ENCODE measurements around the gene IQCK. TPM values are rescaled to one million over a fixed set of nuclear protein-coding genes. Genes with fewer than 3 reads are reported as not detected.
A peak's percentile ranks its signal among the peaks of the same experiment; 100 is the strongest.
"Not testable (repeated sequence)": the region's sequence is repeated elsewhere in the genome, so short reads cannot be mapped to it uniquely, and the experiment has no call there.

Gene IQCK
- total RNA-seq, 1 donor from 2014 or later, result 9.2 TPM

DNA sequence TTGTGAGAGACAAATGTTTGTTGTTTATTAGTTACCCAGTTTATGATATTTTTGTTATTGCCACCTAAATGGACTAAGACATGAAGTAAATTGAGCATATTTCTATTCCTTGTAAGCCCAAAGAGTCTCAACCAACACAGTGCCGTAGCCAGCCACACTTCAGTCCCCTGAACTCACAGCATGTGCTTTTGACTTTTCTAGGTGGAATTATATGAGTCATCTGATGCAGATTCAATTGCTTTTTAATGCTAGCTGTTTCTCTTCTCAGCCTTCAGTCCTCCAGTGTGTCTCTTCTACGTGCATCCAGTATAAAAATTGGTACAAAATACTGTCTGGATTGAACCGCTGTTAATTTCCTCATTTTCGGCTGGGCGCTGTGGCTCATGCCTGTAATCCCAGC is 39.0 kb downstream of the IQCK start:
- DNase-seq (ENCODE audit: low read depth, low spot score), result no peak

DNA sequence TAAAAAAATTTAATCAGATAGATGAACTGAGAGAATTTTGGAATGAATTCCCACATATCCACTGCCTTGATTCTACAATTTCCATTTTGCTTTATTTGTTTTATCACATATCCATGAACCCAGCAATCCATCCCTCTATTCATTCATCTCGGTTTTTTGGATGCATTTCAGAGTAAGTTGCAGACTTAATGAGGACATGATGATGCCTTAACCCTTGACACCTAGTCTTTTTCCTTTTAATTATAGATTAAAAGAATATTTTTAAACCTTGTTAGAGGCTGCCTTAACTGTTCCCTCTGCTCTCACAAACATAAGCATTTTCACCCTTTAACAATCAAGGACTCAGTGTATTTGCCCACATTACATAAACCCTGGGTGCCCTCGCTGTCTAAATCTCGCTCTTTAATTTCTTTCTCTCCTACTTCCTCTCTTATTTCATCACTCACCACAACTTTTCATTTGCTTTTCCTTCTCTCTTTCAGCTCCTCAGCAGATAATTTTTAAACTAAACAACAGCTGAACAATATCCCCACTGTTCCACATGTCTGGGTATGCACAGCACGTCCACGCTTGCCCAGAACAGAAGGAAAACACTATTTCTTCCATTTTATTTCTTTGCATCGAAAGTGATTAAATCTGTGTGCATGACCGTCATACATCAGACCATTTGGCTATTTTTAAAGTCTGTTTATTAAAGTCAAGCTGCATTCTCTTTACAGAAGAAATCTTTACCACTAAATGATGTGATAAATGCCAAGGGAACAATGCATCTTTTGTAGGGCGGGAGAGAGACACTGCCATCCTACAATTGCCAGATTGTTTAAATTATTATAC is 39.9 kb downstream of the IQCK start:
- no peak for DNase-seq (ENCODE audit: low read depth, low spot score)

DNA sequence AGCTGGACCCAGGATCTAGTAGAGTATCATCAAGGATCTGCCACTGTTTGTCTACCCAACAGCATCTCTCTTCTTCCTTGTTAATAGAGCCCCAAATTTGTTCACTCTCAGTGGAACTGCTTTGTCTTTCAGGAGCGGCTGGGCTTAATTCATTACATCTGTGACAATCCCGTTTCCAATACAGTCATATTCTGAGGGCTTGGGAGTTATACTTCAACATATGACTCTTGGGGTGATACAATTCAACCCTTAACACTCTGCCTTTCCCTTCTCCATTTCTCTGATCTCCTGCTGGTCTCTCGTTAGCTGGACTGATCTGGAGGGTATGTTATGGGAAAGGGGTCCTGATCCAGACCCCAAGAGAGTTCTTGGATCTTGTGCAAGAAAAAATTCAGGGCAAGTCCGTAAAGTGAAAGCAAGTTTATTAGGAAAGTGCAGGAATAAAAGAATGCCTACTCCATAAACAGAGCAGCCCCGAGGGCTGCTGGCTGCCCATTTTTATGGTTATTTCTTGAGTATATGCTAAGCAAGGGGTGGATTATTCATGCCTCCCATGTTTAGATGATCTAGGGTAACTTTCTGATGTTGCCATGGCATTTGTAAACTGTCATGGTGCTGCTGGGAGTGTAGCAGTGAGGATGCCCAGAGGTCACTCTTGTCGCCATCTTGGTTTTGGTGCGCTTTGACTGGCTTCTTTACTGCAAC is 42.4 kb downstream of the IQCK start:
- DNase-seq (ENCODE audit: low read depth, low spot score), result no peak

DNA sequence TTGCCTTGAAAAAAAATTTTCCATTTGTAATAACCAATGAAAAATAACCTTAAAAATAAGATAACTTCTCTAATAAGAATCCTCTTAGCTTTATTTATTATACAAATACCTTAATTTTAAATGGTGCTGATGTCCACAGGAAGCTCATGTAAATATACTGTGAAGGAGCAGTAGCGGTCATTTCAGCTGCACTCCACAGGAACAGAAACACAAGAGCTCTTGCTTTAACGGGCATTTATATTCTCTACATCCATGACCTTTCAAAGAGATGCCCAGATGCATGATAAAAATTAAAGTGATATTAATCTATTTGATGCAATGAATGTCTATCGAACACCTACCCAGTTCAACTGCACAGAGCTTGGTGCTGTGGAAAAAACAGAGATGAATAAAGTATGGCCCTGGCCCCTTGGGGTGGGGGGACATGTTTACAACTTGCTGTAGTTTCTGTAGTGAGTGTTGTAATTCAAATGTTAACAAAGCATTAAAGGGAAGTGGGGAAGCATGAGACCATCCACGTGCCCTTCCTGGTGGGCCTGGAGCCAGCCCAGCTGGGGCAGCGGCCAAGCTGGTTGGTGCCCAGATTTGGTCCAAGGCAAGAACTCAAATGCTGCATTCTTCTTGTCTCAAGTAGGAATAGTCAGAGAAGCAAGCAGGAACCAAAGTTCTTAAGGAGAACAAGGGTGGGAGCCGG is 47.9 kb downstream of the IQCK start:
- peak; percentile 72 for DNase-seq (ENCODE audit: low read depth, low spot score)

DNA sequence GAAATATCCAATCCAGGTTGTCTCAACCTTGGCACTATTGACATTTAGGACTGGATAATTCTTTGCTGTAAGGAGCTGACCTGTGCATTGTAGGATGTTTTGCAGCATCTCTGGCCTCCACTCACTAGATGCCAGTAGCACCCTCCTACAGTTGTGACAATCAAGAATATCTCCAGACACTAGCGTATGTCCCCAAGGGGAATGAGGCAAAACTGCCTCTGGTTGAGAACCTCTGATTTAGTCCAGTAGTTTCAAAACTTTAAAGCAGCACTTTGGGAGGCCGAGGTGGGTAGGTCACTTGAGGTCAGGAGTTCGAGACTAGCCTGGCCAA is 48.4 kb downstream of the IQCK start:
- DNase-seq (ENCODE audit: low read depth, low spot score), result no peak

DNA sequence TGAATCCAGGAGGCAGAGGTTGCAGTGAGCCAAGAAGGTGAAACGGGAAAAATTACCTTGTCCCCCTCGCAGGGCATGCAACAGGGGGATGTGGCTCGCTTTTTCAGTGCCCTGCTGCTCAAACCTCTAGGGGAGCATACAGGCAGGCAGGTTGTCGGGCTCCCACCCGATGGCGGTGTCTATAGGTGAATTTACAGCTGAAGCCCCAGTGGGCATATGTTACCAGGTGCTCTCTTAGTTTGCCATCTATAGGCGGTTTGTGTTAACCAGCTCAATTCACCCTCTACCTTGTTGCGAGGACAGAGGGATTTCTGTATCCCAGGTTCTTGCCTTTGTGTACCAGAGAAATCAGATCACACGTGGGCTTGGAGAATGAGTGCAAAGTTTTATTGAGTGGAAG is 48.9 kb downstream of the IQCK start:
- DNase-seq (ENCODE audit: low read depth, low spot score), result no peak

DNA sequence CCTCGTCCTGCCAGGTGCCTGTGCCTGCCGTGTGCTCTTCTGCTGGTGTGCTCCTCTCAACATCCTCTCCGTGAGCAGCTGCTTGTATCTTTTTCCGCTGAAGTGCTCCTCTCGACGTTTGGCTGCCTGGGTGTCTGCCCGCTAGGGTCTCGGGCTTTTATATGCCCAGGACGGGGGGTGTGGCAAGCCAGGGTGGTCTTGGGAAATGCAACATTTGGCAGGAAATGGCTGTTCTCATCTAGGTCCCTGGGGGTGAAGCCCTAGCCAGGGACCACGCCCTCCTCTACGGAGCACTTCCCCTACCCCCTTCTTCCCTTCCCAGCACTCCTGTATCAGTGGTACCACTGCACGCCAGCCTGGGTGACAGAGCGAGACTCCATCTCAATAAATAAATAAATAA is 49.4 kb downstream of the IQCK start:
- DNase-seq (ENCODE audit: low read depth, low spot score), result no peak

DNA sequence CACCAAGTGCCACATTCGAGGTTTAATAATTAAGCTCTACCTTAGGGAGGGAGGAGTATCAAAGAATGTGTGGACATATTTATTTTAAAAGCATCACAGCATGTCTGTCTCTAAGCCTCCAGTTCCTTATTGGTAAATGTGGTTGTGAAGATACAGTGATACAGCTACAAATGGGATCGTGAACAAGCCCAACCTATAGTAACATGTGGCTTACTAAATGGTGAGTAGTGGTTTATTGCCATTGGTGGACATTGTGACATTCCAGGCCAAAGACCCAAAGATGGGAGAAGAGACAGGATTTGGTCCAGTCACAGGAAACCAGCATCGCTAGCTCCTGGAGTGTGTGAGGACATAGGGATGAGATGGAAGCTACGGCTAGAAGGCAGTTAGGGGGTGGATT is 51.2 kb downstream of the IQCK start:
- no peak for DNase-seq (ENCODE audit: low read depth, low spot score)

DNA sequence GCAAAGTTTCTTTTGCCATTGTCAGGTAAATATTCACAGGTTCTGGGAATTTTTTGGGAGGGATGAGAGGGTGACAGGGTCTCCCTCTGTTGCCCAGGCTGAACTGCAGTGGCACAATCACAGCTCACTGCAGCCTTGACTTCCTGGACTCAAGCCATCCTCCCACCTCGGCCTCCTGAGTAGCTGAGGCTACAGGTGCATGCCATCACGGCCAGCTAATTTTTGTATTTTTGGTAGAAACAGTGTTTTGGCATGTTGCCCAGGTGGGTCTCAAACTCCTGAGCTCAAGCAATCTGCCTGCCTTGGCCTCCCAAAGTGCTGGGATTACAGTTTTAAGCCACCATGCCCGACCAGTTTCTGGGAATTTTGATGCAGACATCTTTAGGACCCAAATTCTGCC is 53.0 kb downstream of the IQCK start:
- DNase-seq (ENCODE audit: low read depth, low spot score), result no peak

DNA sequence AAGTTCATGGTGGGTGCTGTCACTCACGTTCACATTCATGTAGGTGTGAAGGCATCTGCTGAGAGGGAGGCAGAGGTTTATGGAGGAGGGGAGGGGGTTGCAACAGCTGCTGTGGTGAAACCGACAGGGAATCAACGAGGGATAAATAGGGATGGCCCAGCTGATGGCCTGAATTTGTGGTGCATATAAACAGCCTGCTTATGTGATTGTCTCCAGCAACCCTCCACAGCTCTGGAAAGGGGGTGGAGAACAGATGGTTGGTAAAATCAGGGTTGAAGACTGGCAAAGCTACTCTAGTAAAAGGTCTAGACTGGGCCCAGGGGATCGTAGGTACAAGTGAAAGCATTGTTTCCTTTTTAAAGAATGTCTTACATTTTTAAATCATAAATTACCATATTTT is 53.7 kb downstream of the IQCK start:
- DNase-seq (ENCODE audit: low read depth, low spot score), result no peak

DNA sequence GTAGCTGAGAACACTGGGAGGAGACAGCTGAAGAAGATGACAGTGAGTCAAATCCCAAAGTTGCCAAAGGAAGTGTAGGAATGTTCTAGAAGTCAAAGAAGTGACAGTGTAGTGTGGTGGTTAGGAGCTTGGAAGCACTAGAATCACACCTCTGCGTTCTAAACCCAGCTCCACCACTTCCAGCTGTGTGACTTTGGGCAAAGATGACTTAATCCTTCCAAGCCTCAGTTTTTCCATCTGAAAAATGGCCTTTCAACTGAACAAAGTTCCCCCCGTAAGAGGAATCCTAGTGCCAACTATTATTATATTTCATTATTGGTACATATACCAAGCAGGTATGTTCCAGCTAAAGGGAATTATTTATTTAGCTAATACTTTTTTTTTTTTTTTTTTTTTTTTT is 56.0 kb downstream of the IQCK start:
- DNase-seq (ENCODE audit: low read depth, low spot score), result no peak

DNA sequence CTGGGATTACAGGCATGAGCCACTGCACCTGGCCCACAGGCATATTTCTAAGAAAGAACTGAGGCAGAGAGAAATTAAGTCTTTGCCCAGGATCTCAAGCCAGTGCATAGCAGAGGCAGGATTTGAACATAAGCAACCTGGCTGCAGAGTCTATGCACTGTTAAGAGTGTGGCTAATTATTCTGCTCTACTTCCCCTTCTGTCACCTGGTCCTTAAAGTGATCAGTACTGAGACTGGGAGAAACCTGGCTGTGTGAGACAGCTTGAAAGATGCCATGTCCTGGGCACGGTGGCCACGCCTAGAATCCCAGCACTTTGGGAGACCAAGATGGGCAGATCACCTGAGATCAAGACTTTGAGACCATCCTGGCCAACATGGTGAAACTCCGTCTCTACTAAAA is 58.1 kb downstream of the IQCK start:
- DNase-seq (ENCODE audit: low read depth, low spot score), result no peak

DNA sequence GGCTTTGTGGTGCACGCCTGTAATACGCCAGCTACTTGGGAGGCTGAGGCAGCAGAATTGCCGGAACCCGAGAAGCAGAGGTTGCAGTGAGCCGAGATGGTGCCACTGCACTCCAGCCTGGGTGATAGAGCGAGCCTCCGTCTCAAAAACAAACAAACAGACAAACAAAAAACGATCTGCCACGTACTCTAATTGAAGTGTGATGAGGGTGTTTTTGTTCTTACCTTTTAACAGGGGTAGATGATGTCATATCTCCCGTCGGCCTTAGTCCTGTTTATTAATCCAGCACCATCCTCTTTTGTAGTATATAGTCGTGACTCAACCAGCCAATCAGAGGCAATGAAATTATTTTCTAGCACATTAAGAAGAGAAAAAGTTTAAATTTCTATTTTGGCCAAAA is 58.5 kb downstream of the IQCK start:
- no peak for DNase-seq (ENCODE audit: low read depth, low spot score)

DNA sequence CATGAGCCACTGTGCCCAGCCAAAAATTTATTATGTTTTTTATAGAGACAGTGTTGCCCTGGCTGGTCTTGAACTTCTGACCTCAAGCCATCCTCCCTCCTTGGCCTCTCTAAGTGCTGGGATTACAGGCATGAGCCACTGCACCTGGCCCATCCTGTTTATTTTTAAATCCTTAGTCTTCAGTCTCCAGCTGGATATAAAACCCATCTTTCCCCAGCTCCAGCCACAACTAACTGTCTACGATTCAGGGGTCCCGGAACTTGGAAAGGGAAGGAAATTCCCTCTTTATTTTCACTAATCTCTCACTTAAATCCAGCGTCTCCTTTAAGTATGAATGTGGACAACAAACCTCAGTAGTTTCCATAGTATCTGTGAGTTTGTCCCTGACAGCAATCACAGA is 62.2 kb downstream of the IQCK start:
- DNase-seq (ENCODE audit: low read depth, low spot score), result no peak

DNA sequence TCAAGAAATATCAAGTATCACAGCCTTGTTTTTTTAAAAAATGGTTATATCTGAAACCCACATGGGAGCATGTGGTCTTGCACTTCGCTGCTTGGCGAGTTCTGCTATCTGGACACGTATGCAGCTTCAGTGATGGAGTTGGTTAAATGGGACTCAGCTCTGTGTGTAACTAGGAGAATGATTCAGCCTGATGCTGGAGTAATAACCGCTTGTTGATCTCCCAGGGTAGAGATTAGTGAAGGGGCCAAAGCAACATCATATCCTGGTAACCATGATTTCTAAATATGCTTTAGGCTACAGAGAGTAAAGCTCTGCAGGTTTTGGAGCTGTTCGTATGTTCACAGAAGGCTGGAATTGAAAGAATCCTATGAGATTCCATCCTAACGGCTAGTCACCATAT is 63.2 kb downstream of the IQCK start:
- no peak for DNase-seq (ENCODE audit: low read depth, low spot score)

DNA sequence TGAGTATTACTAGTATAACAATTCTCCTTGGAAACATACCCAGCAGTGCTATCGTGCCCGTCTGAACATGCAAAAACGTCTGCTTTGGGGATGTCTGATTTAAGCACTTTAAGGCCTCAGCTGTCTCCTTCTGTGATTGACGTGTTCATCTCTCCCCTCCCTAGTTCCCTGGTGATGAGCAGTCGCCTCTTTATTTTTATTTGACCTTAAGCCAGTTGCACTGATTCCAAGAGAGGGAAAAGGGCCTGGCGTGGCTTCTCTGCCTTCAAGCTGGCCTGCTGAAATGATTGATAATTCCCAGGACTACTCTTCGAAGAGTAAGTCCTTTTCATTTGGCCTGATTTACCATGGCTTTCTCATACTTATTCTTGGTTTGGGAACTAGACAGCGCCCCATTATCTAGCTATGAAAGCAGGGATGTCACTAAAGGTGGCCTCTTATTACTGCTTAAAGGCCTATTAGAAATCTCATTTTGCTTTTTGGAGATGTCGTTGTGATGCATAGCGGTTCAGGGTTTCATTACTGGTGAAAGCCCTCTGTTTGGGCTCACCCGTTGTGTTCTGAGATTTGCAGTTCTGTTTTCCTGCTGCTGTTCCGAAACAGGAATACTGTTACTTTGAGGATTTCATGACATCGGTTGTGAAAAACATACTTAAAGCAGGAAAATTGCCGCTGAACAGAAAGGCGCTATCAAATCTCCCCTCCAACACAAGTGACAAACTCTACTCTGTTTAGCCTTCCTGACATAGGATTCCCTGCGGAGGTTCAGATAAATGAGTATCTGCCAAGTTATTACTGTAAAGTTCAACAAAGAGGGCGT is 65.5 kb downstream of the IQCK start:
- DNase-seq (ENCODE audit: low read depth, low spot score), result no peak

DNA sequence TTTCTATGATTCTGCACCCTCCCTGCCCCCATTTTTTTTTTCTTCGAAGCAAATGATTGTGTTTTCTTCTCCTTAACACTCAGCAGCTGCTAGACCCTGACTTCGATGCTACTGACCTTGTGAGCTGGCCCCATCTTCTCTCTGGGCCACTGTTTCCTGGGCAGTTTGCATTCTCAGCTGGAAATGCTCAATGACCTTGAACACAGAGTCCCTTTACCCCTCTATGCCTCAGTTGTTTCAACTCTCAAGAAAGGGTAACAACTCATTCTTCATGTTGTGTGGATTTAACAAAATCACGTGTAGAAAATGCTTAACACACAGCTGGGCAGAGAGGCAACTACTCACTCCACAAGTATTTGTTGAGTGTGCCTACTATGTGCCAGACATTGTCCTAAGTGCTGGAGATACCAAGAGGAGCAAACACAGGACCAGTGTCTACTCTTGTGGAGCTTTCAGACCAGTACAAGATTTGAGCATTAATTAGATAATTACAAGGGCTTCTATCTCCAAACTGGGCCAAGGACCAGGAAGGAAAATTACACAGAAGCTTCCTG is 66.2 kb downstream of the IQCK start:
- no peak for DNase-seq (ENCODE audit: low read depth, low spot score)

DNA sequence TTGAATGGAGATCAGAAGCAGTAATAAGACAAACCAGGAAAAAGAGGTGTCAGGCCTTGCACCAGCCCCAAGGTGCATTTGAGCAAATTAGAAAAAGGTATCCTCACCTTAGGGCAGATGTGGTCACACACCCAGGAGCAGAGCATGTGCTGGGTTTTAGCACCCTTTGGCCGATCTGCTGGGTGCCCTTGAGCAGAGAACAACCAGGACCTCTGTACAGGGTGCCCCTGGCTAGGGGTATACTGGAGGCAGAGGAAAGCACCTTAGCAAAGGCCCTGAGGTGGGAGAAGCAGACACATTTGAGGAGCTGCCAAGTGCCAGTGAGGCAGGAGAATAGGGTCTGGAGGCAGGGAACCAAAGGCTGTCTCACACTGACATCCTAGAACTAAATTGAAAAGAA is 67.0 kb downstream of the IQCK start:
- DNase-seq (ENCODE audit: low read depth, low spot score), result no peak

DNA sequence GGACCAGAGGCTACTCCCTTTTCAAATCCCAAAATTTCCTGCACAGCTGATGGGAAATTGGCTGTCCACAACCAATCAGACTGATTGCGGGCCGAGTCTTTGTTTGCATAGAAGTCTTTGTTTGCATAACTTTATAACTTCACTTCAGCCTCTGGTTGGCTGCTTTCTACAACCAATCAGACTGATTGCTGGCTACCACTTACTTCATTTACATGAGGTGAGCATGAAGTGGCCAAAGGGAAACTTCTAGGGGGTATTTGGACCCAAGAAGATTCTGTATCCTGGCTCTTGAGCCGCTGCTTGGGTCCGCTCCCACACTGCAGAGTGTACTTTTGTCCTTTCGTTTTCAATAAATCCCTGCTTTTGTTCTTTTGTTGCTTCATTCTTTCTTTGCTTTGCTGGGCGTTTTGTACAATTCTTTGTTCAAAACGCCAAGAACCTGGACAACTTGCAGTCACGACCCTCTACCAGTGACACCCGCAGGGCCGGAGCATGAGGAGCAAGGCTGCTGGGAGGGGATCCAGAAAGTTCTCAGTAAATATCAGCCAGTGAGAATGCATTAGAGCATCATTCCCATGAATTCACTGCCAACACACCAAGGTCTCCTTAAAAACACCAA is 67.5 kb downstream of the IQCK start:
- DNase-seq (ENCODE audit: low read depth, low spot score), result no peak

DNA sequence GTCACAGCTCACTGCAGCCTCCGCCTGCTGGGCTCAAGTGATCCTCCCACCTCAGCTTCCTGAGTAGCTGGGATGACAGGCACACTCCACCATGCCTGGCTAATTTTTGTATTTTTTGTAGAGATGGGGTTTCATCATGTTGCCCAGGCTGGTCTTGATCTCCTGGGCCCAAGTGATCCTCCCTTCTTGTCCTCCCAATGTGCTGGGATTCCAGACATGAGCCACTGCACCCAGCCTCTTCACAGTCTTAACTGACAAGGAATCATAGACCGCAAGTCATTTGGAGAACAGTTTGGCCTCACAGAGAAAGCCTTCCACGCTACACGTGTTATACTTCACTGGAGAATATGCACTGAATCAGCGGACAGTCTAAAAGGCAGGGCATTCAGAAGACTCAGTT is 83.3 kb downstream of the IQCK start:
- not testable (repeated sequence) for DNase-seq (ENCODE audit: low read depth, low spot score)

DNA sequence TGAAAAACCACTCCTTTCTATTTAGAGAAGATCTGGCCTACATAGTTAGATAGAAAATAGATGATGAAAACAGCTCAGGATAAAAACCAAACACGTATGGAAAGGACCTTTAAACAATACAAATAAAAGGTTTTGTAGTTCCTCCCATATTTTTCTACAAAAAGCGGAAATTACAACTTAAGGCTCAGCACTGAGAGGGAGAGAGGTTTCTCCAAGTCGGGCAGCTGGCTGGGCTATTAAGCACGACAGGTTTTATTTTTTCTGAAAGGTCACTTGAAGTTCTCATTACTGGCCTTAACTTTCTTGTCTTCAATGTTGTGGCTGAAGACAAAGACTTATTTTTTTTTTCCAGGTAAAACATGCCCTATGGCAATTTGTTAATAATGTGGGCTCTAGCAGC is 83.8 kb downstream of the IQCK start:
- DNase-seq (ENCODE audit: low read depth, low spot score), result not testable (repeated sequence)
